HG02763 (cell line): ENCODE results near the gene RNF175.

Source experiments
- ATAC-seq: cut with Tn5 transposase; IDR thresholded peaks from one replicate; pipeline ENCODE4 v1.9.1; 2021; ENCODE audit warnings: mild to moderate bottlenecking, moderate library complexity; ENCODE audit not compliant: unreplicated experiment

Gene RNF175

DNA sequence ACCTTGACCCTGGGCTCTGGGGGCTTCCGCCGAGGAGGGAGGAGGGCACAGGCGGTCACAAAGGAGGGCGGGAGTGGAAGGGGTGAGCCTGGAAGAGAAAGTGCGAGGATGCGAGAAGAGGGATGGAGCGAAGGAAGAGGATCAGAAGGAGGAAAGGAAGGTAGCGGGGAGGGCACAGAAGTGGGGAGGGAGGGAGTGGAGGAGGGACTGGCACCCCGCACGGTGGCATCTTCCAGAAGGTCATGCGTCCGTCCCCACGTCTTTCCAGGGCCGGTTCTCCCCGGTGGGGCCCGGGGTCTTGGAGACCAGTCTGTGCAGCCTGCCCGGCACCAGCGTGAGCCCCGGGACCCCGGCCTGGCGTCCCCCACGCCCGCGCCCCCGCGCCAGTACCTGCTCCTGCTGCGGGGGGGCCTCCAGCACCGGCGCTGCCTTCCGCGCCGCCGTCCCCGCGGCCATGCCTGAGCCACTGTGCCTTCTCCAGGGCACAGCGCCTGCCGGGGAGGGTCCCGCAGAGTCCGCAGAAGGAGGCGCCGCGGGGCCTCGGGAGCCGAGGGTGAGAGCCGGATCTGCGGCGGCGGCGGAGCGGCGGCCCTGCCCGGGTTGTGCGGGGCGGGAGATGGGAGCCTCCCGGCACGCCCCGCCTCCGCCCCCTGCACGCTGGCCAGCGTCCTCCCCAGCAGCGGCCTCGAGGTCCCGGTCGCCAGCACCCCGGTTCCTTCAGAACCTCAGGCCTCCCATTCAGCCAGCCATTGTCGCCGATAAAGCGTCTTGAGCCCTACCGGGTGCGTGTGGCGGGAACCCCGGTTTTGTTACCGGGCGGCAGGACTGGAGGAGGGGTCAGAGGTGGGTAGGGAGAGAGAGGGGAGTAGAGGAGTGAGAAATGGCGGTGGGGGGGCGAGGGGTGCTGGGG, at the start of gene RNF175:
Gene RNF175, minus strand, starts transcription at position 618 of the 910 bp plus-strand sequence. Its CDS starts 162 bp downstream, at position 456.
- ATAC-seq, result no peak

DNA sequence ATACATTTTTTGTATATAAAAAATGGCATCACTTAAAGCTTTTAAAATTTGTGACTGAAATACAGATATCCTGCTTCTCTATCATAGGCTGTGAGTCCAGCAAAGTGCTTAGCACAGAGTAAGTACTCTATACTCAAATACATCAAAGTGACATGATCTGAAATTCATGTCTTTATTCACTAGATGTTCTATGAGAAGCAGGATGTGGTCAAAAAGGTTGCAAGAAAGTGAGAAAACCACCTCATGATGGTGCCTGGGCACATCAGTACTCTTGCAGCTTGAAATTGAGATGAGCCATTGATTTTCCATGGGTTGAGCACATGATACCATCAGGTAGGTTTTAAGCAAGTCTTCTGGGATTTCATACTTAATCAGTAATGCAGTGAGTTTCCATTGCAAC, 49.5 kb upstream of the RNF175 start:
- no peak for ATAC-seq

DNA sequence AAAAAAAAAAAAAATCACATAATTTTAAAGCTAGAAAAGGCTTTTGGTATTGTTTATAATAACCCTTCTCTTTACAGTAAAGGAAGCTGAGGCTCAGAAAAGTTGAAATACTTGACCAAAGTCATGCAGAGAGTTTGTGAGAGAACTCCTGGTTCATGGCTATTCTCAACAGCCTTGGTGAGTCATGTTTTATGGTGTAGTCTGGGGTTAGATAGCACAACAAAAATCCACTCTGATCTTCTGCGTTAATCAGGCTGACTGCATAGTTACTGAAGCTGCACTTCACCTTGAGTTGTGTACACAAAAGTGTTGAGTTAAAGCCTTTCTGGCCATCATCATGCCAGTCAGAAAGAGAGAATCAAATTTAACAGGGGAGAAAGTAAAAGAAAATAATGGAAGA, 48.4 kb upstream of the RNF175 start:
- no peak for ATAC-seq

DNA sequence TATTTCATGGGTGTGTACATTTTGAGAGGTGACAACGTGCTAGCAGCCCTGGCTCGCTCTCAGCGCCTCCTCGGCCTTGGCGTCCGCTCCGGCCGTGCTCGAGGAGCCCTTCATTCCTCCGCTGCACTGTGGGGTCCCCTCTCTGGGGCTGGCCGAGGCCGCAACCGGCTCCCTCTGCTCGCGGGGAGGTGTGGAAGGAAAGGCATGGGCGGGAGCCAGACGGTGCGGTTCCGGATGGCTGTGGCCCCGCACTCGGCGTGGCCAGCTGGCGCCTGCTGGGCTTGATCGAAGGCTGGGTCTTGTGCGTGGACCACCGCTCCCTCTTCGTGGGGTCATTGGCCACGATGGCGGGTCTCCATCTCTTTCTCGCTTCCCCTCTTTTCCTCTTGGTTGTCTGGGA, 46.2 kb upstream of the RNF175 start:
- ATAC-seq, result no peak

DNA sequence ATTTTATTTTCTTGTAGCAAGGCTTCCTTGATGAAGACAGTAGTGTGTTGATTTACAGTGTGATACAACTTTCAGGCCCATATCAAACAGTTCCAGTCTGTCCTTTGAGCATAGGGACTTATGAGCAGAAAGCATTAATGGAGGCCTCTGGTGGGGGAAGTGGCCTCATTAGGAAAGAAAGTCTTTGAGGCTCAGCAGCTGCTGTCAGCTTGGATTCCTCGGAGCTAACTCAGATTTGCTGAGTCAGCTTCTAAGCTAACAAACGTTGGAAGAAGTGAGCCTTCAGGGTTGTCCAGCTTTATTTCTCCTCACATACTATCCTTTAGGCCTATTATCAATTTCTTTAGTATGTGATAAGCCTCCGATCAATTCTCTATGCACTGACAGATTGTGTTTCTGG, 44.9 kb upstream of the RNF175 start:
- ATAC-seq, result no peak

DNA sequence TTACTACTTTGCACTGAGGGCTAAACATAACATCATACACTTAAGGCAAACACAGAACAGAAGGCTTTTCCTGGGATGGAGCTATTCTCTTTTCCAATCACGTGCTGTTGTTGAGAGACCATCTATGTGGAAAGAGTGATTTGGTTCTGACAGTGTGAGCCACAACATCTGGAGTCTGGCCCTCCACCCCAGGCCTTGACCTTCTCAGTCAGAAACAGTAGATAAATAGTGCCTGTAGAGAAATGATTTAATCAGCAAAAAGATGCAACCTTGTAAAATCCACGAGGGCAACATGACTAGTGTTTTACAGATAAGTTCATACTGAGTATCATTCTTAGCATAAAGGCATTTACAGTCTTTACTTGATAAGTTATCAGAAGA, 39.9 kb upstream of the RNF175 start:
- ATAC-seq, result no peak

DNA sequence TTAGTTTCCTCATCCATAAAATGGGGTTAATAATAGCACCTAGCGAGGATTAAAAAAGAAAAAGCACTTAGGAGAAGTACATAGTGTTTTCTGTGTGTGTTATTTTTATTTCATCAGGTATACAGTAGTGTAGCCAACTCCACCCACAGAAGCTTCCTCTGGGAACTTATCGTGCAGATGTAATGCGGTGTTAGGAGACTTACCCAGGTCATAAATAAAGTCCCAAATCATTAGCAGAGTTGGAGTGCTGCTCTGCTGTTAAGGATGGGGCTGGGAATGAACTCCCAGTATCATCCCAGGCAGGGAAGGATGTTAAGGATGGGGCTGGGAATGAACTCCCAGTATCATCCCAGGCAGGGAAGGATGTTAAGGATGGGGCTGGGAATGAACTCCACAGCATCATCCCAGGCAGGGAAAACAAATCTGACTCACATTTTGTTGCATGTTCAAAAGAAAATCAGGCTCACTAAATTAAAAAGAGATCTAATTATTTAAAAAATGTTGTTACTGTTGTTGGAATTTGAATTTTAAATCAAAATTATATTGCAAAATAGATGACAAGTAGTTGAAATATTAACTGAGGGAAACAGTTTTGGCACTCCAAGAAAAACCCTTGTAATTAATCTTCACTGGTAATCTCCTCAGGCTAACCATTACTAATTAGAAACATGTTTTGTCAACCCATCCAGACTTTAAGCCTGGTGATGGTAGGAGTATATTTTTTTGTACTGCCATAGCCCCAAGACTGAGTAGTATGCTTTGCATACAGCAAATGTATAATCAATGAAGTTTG, 39.3 kb upstream of the RNF175 start:
- no peak for ATAC-seq

DNA sequence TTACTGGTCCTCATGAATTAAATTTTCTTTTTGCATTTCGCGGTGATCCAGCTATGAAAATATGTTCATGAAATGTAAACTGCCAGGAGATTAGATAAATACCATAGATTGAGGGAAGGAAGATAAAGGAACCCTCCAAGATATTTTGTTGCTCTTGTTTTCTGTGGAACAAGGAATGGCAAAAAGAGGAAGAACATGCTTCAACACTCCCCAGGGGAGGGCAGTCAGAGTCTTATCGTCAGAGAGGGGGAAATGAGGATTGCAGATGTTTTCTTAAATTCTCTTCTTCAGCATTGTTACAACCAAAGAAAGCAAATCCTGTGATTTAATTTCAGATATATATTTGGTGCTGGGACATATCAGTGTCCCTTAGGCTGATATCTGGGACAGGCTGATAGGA, 38.6 kb upstream of the RNF175 start:
- ATAC-seq, result no peak

DNA sequence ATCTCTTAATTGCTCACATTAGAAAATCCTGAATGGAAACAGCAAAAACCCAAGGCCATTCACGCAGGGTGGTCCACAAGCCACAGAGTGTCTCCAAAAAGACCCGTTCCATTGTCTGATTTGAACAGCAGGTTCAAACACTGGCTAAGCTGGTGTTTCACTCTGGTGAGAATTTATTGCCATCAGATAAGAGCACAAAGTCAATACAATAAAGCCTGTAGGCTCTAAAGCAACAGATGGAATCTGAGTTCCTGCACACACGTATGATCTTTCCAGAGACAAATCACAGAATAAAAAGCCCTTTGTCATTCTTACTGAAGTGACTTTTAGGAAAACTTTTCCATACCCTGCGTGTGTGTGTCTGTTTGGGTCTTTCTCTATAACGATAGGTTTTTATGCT, 34.2 kb upstream of the RNF175 start:
- no peak for ATAC-seq

DNA sequence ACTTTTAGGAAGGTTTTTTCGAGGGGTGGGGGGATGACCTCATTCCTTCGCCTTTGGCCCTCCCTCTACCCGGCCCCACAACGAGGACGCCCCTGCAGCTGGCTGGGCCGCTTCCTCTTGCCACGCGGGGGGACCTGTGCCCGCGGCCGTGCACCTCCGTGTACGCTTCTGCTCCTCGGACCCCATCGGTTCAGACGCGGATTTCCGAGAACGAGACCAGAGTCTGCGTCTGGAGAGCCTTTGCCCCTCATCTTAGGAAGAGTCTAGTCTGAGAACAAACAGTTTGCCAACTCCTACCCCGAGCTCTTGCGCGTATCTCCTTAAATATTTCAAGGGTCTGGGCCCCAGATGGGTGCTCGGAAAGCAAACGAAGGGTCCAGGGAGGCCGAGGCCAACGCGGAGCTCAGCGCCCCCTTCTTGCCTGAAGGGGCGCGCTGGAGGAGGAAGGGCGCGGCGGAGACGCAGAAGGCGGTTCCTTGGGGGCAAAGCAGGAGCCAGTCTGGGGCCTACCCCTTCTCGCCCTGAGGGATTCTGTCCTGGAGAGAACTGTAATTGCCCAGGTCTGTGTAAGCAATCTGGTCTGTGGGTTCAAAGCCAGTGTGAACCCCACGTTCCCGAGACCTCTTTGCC, 32.9 kb upstream of the RNF175 start:
- ATAC-seq, result no peak

DNA sequence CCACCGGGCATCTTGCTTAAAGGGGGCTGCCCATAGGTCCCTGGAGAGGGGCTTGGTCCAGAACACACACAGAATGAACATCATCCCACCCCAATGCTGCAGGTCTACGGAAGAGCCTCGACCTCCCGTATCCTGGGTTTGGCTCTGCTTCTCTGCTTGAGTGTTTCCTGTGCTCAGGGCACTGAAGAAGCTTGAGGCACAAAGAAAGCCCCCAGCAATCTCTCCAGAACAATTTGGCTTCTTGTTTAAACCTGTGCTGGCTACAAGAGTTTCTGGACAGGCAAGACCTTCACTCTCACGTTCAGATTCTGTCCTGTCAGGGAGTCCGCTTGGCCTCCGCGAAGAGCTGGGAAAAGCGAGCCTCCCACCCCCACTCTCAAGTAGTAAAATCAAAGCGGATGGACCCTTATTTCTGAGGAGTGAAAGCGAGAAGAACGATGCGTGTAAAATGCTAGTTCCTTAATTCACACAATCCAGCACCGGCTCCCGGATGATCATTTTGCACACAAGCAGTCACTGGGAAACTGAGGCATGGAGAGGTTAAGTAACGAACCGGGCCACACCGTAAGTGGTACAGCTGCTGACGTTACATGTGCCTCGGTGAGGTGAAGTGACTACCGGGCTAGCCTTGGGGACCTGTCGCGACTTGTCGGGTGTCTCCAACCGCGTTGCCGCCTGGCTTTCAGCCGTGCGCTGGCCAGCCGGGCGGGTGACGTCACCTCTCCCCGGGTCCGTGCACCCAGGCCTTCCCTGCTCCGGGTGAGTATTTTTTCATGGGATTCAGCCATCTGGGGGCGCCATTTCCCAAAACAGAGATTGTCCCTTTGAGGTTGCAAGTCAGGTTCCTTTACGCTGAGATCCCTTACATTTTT, 32.2 kb upstream of the RNF175 start:
- no peak for ATAC-seq

DNA sequence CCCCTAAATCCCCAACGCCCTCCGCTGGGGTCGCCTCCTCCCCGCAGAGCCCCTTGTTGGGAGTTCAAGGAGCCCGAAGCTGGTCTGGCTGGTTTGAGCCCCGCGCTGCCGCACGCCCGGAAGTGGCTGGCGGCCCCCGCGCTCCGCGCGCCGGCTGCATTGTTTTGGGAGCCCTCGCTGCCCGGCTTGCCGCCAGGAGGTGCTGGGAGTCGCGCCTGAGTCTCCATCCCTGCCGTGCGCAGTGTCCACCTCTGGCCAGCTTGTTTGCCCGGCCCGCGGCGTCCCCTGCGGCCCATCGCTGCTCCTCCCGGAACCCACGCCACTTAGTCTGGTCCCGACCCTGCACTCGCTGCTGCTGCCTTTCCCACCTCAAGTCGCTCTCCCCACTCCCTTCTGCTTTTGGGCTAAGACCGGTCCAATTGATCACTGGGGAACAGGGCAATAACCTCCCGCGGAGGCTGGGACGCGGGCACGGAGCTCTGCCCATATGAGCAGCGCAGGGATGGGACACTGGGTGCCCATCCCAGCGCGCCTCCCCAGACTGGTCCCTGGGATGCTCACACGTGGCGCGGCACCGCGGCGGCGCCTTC, 31.2 kb upstream of the RNF175 start:
- no peak for ATAC-seq

DNA sequence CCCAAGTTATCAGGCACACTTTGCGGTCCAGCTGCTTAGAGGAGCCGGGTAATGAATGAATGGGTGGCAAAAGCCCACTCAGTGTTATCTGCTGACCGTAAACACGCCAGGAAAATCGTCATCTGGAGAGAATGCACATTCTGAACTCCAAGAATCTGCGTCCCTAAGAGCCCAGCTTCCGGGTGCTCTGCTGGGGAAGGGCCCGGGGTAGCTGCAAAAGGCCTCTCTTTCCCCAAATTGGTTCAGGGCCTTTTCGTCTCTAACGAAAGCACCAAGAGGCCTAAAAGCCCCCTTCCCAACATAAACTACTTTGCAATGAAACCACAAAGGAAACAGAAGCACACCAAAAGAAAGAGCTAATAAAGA, 30.7 kb upstream of the RNF175 start:
- no peak for ATAC-seq

DNA sequence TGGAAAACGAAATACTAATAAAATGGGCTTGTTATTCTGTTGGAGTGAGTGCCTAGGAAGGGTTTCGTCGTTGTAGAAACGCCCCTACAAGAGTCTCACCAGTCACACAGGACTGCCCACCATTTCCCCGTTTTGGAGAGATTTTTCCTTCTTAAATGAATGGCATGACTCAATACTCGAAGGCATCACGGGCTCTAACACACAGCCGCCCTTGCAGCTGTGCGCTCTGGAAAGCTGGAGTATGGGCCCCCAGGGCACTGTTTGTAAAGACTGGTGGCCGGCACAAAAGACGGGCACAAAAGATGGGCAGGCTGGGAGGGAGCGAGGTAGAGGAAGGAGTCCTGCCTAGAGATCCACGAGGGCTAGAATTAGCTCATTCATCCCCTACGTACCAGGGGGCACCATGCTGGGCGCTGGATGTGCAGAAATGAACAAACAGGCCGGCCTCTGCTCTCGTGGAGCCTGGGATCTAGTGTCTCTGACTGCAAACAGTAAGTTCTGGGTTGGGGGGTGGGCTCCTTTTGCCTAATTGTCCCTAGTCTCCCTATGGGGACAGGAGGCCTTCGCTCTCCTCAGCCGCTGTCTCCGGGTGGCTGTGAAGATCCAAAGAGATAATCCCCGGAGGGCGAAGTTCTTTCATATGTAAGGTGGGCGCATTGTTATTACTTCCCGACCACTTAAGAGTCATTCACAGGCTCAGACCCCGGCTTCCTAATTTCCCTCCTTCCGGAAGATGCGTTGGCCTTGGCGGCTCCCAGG, 30.1 kb upstream of the RNF175 start:
- no peak for ATAC-seq

DNA sequence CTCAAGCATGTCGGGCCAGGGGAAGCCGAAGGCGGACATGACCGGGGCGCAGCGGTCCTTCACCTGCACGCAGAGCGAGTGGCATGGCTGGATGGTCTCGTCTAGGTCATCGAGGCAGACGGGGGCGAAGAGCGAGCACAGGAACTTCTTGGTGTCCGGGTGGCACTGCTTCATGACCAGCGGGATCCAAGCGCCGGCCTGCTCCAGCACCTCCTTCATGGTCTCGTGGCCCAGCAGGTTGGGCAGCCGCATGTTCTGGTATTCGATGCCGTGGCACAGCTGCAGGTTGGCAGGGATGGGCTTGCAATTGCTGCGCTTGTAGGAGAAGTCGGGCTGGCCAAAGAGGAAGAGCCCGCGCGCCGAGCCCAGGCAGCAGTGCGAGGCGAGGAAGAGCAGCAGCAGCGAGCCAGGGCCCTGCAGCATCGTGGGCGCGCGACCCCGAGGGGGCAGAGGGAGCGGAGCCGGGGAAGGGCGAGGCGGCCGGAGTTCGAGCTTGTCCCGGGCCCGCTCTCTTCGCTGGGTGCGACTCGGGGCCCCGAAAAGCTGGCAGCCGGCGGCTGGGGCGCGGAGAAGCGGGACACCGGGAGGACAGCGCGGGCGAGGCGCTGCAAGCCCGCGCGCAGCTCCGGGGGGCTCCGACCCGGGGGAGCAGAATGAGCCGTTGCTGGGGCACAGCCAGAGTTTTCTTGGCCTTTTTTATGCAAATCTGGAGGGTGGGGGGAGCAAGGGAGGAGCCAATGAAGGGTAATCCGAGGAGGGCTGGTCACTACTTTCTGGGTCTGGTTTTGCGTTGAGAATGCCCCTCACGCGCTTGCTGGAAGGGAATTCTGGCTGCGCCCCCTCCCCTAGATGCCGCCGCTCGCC, 28.8 kb upstream of the RNF175 start, which contains the start of gene SFRP2:
Gene SFRP2, minus strand, starts transcription at position 671 of the 864 bp plus-strand sequence. Its CDS starts 248 bp downstream, at position 423.
- no peak for ATAC-seq

DNA sequence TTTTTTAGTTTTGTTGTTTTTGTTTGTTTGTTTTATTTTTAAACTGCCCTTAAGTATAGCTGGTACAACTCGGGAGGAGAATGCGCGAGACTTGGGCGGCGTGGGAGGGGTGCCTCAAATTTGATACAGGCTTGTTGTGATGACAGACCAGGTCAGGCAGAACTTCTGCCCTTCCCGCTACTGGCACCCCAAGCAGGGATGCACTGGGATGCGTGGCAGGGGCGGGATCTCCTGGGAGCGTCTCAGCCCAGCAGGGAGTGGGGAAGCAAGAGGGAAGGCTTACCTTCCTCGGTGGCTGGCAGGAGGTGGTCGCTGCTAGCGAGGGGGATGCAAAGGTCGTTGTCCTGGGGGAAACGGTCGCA, 28.2 kb upstream of the RNF175 start:
- ATAC-seq, result no peak

DNA sequence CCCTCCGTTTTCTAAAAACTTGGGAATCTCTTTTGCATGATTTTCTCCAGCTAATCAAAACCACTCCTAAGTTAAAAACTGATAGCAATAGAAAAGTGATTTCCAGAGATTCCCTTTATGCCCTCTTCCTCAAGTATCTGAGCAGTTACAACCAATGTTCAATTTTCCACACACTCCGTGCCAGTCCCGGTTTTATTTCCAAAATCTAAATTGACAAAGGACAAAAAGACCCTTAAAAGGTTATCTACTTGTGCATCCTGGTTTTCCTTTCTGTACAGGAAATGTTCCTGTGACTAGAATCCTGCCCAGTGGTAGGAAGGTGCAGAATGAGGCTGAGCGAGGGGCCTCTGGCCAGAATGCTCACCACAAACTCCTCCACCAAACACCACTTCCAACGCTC, 27.8 kb upstream of the RNF175 start:
- no peak for ATAC-seq

DNA sequence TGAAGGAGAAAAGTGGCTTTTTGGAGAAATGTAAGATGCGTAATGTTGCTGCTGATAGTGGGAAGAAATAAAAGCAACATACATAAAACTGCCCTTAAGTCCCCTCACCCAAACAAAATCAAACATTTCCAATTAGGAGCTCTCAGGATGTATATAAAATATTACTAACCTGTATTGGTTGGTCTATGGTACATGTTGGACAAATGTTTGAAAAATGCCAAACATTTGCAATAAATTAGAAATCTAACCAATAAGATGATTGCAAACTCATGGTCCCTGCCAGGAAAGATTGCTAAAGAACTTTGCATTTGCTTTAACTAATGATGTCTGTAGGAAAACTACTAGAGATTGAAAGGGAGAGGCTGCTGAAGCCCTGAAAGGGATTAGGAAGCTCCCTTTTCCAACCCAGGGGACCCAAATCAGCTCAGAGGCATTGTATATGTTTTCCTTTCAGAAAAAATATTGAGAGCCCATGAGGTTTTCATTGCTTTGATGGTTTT, 27.3 kb upstream of the RNF175 start:
- ATAC-seq, result no peak
